SJSA1 (cell line): ENCODE results near the gene ADAMTS3. TPM values are rescaled to one million over a fixed set of nuclear protein-coding genes. Genes with fewer than 3 reads are reported as not detected.

Source experiments
- DNase-seq, 2 experiments: peaks; one replicate each; pipeline ENCODE4 v3.0.0-alpha.2; 2015 to 2020; ENCODE audit warnings: low spot score in 2 of 2, low read depth in 1 of 2
- H3K27ac ChIP-seq: fragments of 250-450 bp; sonication (Bioruptor Pico); 2 replicates; pipeline ENCODE4 v1.5.1; 2020; ENCODE audit warnings: mild to moderate bottlenecking, moderate library complexity
- H3K27me3 ChIP-seq: fragments of 250-450 bp; sonication (Bioruptor Pico); replicated peaks from 2 replicates; pipeline ENCODE4 v1.5.1; 2020; ENCODE audit warnings: mild to moderate bottlenecking, moderate library complexity
- H3K36me3 ChIP-seq: fragments of 250-450 bp; sonication (Bioruptor Pico); 2 replicates; pipeline ENCODE4 v1.5.1; 2020; ENCODE audit warnings: mild to moderate bottlenecking
- H3K4me1 ChIP-seq: fragments of 250-450 bp; sonication (Bioruptor Pico); replicated peaks from 2 replicates; pipeline ENCODE4 v1.6.1; 2021; ENCODE audit warnings: mild to moderate bottlenecking
- H3K4me3 ChIP-seq: fragments of 250-450 bp; sonication (Bioruptor Pico); 2 replicates; pipeline ENCODE4 v1.5.1; 2020; ENCODE audit warnings: mild to moderate bottlenecking
- H3K9me3 ChIP-seq: fragments of 250-450 bp; sonication (Bioruptor Pico); replicated peaks from 2 replicates; pipeline ENCODE4 v1.5.1; 2020; ENCODE audit warnings: mild to moderate bottlenecking
- total RNA-seq: library from RNA; depleted of rRNA; stranded (reverse); fragments of >200 nt; shearing (Covaris generic); gene quantifications from 2 replicates; pipeline ENCODE4 v1.2.3, GENCODE V29; 2014; rRNA removed

The ADAMTS3 gene
- total RNA-seq = 0.45 and 0.81 TPM in 2 replicates

DNA sequence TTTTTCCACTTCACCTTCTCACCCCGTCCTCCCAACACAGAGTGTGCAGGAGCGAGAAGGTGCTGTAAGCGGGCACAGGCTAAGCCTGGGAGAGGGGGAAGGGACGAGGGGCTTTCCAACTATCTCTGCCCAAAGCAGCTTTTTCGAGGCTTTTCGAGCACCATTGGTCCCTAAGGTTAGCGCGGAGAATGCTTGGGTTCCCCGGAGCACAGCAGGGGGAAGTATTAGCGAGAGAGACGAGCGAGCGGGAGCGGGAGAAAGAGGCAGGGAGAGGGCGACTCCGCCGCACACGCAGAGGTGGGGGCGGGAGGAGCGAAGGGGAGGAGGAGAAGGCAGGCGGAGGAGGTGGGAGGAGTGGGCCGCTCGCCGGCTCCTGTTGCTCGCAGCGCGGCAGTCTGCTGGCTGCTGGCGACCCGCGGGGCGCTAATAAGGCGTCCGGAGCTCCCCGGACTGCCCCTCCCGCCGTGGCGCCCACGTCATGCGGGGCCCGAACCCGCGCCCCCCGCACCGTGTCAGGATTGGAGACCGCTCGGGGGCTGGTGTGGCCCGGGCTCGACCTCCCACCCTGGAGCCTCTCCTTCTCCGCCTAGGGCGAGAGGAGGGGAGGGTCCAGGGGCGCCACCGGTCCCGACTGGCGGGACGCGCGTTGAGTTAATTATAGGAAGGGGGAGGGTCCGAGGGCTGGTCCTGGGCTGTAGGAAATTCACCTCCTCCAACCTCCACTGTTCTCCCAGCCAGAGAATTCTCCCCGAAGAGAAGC, at the start of gene ADAMTS3:
Gene ADAMTS3, minus strand, starts transcription at position 263 of the 760 bp plus-strand sequence. CDS start 459 bp downstream, outside the sequence.
- H3K36me3 ChIP-seq = no peaks in the 10 kb centered on the region
- peaks cover 7% of the 10 kb centered on the region for H3K4me1 ChIP-seq
- DNase-seq = peak; percentile 36 to 47
- no peak within 1 kb of the TSS for H3K27ac ChIP-seq
- 0 out of 2 replicates have a peak, but pooled peaks cover 2% of the 10 kb centered on the region for H3K27me3 ChIP-seq
- no peaks in the 10 kb centered on the region for H3K9me3 ChIP-seq
- peak within 1 kb of the TSS; percentile 39 for H3K4me3 ChIP-seq

DNA sequence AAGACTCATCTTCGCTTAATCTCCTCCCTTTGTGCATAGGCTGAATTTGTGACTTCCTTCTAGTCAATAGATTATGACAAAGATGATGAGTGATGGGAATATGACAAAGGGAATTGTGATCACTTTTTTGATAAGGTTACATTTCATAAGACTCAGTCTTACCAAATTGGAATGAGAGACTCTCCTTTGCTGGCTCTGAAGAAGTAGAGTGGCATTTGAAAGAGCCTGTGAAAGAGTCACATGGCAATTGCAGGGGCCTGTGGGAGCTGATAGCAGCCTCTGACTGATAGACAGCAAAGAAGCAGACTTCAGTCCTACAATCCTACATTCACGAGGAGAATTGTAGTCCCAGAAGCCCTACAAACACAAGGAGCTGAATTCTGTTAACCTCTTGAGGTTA, 44.9 kb upstream of the ADAMTS3 start:
- no peak overlapping the region for H3K27ac ChIP-seq
- no peak for DNase-seq
- H3K27me3 ChIP-seq = no peaks in the 10 kb centered on the region
- no peaks in the 10 kb centered on the region for H3K36me3 ChIP-seq
- H3K9me3 ChIP-seq = no peaks in the 10 kb centered on the region
- no peak overlapping the region for H3K4me3 ChIP-seq
- no peaks in the 10 kb centered on the region for H3K4me1 ChIP-seq

DNA sequence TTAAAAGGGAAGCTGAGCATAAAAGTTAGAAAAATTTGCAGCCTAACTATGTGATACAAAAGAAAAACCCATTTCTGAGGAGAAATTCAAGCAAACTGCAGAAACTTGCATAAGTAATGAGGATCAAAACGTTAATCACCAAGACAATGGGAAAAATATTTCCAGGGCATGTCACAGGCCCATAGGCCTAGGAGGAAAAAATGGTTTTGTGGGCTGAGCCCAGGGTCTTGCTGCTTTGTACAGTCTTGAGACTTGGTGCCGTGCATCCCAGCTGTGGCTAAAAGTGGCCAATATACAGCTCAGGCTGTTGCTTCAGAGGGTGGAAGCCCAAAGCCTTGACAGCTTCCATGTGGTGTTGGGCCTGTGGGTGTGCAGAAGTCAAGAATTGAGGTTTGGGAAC, 37.7 kb upstream of the ADAMTS3 start:
- no peak for DNase-seq
- no peak overlapping the region for H3K27ac ChIP-seq
- no peaks in the 10 kb centered on the region for H3K27me3 ChIP-seq
- no peaks in the 10 kb centered on the region for H3K4me1 ChIP-seq
- no peaks in the 10 kb centered on the region for H3K36me3 ChIP-seq
- no peak overlapping the region for H3K4me3 ChIP-seq
- no peaks in the 10 kb centered on the region for H3K9me3 ChIP-seq

DNA sequence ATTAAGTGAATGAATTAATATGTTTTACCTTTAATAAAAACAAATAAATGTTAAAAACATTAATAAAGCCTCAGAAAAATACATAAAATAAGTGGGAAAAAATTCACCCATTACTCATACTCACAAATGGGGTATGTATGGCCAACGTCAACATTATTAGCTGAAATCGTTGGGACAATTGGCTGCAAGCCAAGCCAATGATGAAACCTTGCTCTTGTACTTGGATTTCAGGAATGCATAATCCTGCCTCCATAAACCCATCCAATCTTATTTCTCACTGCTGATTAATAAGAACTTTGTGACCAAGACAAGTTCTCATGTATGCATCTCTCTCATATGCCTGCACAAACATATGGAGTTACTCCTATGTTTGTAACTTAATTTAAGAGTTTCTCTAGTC, 35.3 kb upstream of the ADAMTS3 start:
- no peaks in the 10 kb centered on the region for H3K9me3 ChIP-seq
- DNase-seq = no peak
- no peak overlapping the region for H3K27ac ChIP-seq
- H3K4me1 ChIP-seq = no peaks in the 10 kb centered on the region
- no peaks in the 10 kb centered on the region for H3K36me3 ChIP-seq
- no peaks in the 10 kb centered on the region for H3K27me3 ChIP-seq
- H3K4me3 ChIP-seq = no peak overlapping the region

DNA sequence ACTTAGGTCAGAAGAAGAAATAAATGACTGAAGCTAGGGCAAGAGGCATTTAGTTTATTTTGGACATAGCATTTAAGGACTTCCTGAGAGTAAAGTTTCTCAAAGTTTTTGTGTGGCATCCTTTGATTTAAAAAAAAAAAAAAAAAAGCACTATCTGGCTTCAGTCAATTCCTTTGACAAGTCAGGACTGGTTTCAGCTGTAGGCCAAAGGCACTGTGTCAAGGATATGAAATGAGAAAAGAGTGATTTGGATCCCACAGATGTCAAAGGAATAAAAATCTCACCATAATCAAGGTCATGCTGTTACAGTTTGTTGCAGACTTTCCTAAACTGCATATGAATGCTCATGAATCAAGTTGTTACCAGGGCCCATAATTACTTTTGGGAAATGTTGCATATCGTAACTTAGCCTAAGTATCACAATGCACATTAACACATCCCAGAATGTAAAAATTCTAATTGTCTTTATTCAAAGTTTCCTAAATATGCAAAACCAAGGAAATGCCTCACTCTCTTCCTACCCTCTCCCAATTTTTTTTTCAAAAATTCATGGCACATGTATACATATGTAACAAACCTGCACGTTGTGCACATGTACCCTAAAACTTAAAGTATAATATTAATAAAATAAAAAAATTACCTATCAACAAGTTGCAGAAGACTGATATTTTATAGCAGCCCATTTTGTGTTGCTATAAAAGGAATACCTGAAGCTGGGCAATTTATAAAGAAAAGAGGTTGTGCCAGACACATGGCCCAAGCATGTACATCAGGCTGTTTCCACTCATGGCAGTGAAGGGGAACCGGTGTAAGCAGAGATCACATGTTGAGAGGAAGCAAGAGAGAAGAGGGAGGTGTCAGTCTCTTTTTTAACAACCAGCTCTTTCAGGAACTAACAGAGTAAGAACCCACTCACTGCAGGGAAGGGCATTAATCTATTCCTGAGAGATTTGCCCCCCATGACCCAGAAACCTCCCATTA, 33.7 kb upstream of the ADAMTS3 start:
- H3K4me3 ChIP-seq = no peak overlapping the region
- H3K9me3 ChIP-seq = no peaks in the 10 kb centered on the region
- no peaks in the 10 kb centered on the region for H3K27me3 ChIP-seq
- no peaks in the 10 kb centered on the region for H3K36me3 ChIP-seq
- H3K27ac ChIP-seq = no peak overlapping the region
- H3K4me1 ChIP-seq = no peaks in the 10 kb centered on the region
- no peak for DNase-seq

DNA sequence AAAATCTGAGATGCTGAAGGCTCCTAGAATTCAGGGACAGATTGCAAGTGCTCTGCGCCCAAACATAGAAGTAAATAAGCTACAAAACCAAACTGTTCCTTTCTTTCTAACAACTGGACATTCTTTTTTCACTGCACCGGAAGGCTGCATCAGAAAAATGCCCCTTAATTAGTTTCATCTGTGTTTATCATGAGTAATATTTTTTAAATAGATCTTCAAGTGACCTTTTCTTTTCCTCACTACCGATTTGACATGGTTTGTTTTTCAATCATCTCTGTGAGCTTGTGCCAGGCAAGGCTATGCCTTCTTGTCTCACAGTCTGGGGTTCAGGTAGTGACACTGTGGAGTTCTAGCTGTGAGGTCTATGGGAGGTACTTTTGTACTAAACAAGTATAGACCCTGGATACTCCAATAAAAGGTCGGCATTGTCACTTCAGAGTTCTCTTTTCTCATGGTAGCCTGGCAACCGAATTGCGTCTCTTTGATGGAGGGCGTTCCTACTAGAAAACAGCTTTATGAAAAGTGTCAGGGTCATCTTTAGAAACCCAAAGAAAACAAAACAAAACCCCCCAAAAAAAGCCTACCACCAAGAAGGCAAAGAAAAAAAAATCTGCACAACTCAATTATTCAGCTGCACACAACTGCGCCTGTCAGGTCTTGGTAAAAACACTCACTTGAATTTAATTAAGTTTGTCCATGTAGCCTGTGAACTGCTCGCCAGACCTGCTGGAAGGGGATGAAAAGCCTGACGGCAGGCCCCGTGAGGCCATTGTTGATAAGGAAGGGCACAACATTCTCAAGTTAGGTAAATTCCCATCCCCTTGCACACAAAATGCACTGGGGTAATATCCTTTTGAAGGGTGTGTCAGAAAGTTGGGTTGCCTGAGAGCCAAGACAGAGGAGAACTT, 22.8 kb upstream of the ADAMTS3 start:
- no peaks in the 10 kb centered on the region for H3K36me3 ChIP-seq
- no peak overlapping the region for H3K4me3 ChIP-seq
- H3K27me3 ChIP-seq = no peaks in the 10 kb centered on the region
- DNase-seq = no peak
- H3K27ac ChIP-seq = no peak overlapping the region
- H3K9me3 ChIP-seq = no peaks in the 10 kb centered on the region
- no peaks in the 10 kb centered on the region for H3K4me1 ChIP-seq

DNA sequence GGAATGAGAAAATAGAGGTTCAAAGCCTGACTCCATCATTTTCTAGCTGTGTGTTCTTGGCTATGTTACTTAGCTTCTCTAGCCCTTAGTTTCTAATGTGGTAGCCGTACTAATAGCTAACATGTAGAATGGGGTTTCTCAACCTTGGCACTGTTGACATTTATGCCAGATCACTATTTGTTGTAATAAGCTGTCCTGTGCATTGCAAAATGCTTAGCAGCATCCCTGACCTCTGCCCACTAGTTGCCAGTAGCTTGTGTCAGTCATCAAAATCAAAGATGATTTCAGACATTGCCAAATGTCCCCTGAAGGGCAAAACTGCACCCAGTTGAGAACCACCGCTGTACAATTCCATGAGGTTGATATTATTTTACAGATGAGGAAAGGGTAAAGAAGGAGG, 18.3 kb upstream of the ADAMTS3 start:
- Histone ChIP-seq H3K27me3 (no peaks in the 10 kb centered on the region), H3K9me3 (no peaks in the 10 kb centered on the region), H3K36me3 (no peaks in the 10 kb centered on the region), H3K4me1 (no peaks in the 10 kb centered on the region), H3K27ac (no peak overlapping the region), H3K4me3 (no peak overlapping the region)
- no peak for DNase-seq

DNA sequence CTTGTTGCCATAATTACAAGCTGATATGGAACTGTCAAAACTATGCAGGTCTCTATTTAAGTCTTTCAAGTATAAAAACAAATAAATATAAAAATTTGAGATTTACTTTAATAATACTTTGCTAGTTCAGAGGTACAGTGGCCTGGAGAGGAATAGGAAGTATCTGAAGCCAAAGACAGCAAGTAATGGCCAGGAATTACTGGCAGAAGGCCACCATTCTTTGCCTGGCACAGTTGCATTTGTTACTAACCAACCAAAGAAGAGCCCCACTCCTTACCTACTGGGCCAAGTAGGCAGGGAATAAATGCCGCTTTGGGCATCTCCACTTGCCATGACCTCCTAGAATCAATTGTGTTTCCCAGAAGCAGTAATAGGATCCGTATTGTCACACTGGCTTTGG, 13.8 kb upstream of the ADAMTS3 start:
- no peak for DNase-seq
- Histone ChIP-seq H3K4me3 (no peak overlapping the region), H3K4me1 (no peaks in the 10 kb centered on the region), H3K27me3 (no peaks in the 10 kb centered on the region), H3K36me3 (no peaks in the 10 kb centered on the region), H3K9me3 (no peaks in the 10 kb centered on the region), H3K27ac (no peak overlapping the region)

DNA sequence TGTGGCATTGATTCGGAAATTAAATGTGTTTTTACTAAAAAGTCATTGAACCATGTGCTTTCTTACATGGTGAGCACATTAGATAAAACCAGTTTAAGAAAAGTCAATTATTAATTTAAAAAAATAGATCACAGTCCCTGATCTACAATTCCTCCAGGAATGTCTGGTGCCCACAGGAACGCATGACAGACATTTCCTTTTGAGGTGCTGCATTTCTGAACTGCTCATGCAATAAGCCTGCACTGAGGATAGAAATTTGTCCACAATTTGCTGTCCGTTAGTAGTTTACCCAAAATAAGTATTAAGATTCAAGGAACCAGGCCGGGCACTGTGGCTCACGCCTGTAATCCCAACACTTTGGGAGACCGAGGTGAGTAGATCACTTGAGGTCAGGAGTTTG, 8.2 kb upstream of the ADAMTS3 start:
- Histone ChIP-seq H3K4me1 (no peaks in the 10 kb centered on the region), H3K36me3 (no peaks in the 10 kb centered on the region), H3K27me3 (no peaks in the 10 kb centered on the region), H3K27ac (no peak overlapping the region), H3K9me3 (no peaks in the 10 kb centered on the region), H3K4me3 (no peak overlapping the region)
- DNase-seq = no peak

DNA sequence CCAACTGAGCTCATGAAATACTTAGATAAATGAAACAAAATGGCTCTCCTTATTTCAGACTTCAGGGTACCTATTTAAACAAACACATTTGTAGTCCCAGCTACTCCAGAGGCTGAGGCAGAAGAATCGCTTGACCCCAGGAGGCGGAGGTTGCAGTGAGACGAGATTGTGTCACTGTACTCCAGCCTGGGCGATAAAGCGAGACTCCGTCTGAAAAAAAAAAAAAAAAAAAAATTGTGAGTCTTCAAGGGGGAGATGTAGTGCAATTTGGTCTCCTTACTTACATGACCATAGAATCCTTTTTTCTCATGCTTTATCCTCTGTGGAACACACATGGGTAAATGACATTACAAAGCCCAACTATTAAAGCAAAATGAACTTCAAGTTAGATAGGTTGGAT, 2.3 kb upstream of the ADAMTS3 start:
- H3K27ac ChIP-seq = no peak overlapping the region
- 0 out of 2 replicates have a peak, but pooled peaks cover 2% of the 10 kb centered on the region for H3K27me3 ChIP-seq
- DNase-seq = no peak
- H3K4me3 ChIP-seq = no peak overlapping the region
- H3K4me1 ChIP-seq = peaks cover 7% of the 10 kb centered on the region
- H3K36me3 ChIP-seq = no peaks in the 10 kb centered on the region
- H3K9me3 ChIP-seq = no peaks in the 10 kb centered on the region

DNA sequence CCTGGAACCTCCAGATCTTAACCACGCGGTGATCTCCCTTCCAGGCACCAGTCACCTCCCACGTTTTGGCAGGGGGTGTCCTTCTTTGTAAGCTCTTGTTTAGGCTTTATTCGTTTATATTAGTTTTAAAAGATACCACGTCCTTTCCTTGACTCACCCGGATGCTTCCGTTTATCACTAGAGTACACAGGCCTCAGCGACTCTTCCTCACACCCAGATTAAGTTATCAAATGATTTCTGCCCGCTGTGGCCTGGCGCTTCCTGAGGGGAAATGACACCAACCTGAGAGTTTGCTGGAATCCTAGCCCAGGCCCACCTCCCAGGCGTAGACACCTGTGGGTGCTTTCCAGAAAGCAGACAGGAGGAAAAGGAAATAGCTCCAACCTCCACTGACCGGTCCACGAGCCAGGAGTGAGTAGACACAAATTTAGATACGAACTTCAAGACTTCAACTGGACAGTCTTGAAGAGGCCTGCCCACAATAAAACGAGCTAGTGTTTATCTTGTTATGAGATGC, 756 bp upstream of the ADAMTS3 start:
- H3K4me1 ChIP-seq = peaks cover 7% of the 10 kb centered on the region
- peak in 1 of 2 experiments; percentile 2 for DNase-seq
- H3K36me3 ChIP-seq = no peaks in the 10 kb centered on the region
- H3K27ac ChIP-seq = no peak overlapping the region
- H3K27me3 ChIP-seq = 0 out of 2 replicates have a peak, but pooled peaks cover 2% of the 10 kb centered on the region
- peak overlapping the region; percentile 39 for H3K4me3 ChIP-seq
- no peaks in the 10 kb centered on the region for H3K9me3 ChIP-seq

DNA sequence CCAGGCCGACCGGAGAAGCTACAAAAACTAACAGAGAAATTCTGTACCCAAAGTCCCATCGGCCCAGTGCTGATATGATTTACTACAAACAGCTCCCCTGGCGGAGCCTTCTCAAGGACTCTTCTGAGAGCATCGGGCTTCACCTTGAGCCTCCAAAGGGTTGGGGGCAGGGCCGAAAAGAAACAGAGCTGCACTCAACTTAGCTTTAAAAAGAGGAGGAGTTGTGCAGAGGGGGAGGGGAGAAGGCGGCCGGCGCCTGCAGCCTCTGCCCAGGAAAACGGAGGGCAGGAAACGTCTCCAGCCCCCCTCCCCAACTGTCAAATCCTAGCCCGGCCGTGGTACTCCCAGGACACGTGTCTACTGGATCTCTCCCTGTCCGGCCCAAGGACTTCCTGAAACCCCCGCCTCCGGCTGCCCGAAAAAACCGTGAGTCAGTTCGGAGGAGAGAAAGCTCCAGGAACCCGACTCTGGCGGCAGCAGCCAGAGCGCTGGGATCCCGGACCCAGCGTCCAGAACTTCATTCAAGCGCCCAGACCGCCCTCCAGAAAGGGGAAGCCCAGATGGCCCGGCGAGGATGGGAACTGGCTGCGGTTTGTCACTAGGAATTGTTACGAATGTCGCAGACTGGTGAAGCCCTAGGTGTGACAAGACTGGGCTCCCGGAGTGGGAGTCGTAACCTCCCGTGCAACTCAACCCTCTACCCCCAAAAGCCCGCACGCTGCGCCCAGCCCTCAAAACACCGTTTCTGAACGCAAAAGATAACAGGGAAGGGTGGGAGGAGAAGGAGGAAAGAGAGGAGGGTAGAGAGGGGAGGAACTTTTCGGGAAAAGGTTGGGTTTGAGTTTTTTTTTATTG, 973 bp downstream of the ADAMTS3 start:
- peaks cover 7% of the 10 kb centered on the region for H3K4me1 ChIP-seq
- no peak overlapping the region for H3K27ac ChIP-seq
- H3K9me3 ChIP-seq = no peaks in the 10 kb centered on the region
- peak; percentile 60 for DNase-seq
- H3K4me3 ChIP-seq = peak overlapping the region; percentile 39
- H3K36me3 ChIP-seq = no peaks in the 10 kb centered on the region
- H3K27me3 ChIP-seq = 0 out of 2 replicates have a peak, but pooled peaks cover 2% of the 10 kb centered on the region
